Trophoblast cell (in vitro differentiated cells and primary cell): ENCODE measurements around the gene RPS18.

Experiments
- DNase-seq, 2 donors: peaks; one replicate each; pipeline ENCODE4 v3.0.0-alpha.2; 2016
- H2AFZ ChIP-seq: 2 replicates; pipeline ENCODE4 v1.6.1; 2013; ENCODE audit warnings: low read length, moderate library complexity, mild to moderate bottlenecking; ENCODE audit not compliant: insufficient read depth, poor library complexity
- H2AK5ac ChIP-seq: 2 replicates; pipeline ENCODE4 v1.6.1; 2013; ENCODE audit warnings: mild to moderate bottlenecking, low read length
- H2BK120ac ChIP-seq: 2 replicates; pipeline ENCODE4 v1.6.1; 2013; ENCODE audit warnings: low read length, mild to moderate bottlenecking, moderate library complexity; ENCODE audit not compliant: insufficient read depth, poor library complexity
- H2BK12ac ChIP-seq: 2 replicates; pipeline ENCODE4 v1.6.1; 2013; ENCODE audit warnings: mild to moderate bottlenecking, low read length, moderate library complexity
- H2BK5ac ChIP-seq: 2 replicates; pipeline ENCODE4 v1.6.1; 2013; ENCODE audit warnings: low read length, low read depth, moderate library complexity, mild to moderate bottlenecking; ENCODE audit not compliant: poor library complexity
- H3K14ac ChIP-seq: 2 replicates; pipeline ENCODE4 v1.6.1; 2013; ENCODE audit warnings: mild to moderate bottlenecking, low read length
- H3K18ac ChIP-seq: 2 replicates; pipeline ENCODE4 v1.6.1; 2013; ENCODE audit warnings: mild to moderate bottlenecking, low read length
- H3K23ac ChIP-seq: 2 replicates; pipeline ENCODE4 v1.6.1; 2013; ENCODE audit warnings: low read length
- H3K27ac ChIP-seq: 2 replicates; pipeline ENCODE4 v1.5.1; 2013; ENCODE audit warnings: low read depth, mild to moderate bottlenecking, inconsistent platforms, low read length, moderate library complexity
- H3K27me3 ChIP-seq: 2 replicates; pipeline ENCODE4 v1.6.1; 2013; ENCODE audit warnings: inconsistent platforms, mild to moderate bottlenecking, low read length, moderate library complexity; ENCODE audit not compliant: insufficient read depth
- H3K36me3 ChIP-seq, 2 experiments: 1 replicate in 1 of 2; 2 replicates in 1 of 2; pipeline ENCODE4 v1.6.1; 2013; ENCODE audit warnings: low read length in 2 of 2, mild to moderate bottlenecking in 2 of 2, moderate library complexity in 1 of 2; ENCODE audit not compliant: insufficient read depth in 2 of 2, control insufficient read depth in 1 of 2
- H3K4ac ChIP-seq: 2 replicates; pipeline ENCODE4 v1.6.1; 2013; ENCODE audit warnings: low read depth, mild to moderate bottlenecking, low read length, moderate library complexity
- H3K4me1 ChIP-seq, 2 experiments: 1 replicate in 1 of 2; 2 replicates in 1 of 2; pipeline ENCODE4 v1.6.1; 2013; ENCODE audit warnings: low read length in 2 of 2, mild to moderate bottlenecking in 2 of 2, moderate library complexity in 1 of 2; ENCODE audit not compliant: insufficient read depth in 2 of 2, control insufficient read depth in 1 of 2
- H3K4me2 ChIP-seq: 2 replicates; pipeline ENCODE4 v1.6.1; 2013; ENCODE audit warnings: inconsistent platforms, mild to moderate bottlenecking, low read length, moderate library complexity
- H3K4me3 ChIP-seq: 2 replicates; pipeline ENCODE4 v1.5.1; 2013; ENCODE audit warnings: mild to moderate bottlenecking, low read depth, low read length, inconsistent platforms
- H3K79me1 ChIP-seq: one replicate; pipeline ENCODE4 v1.6.1; 2013; ENCODE audit warnings: low read length
- H3K79me2 ChIP-seq: 2 replicates; pipeline ENCODE4 v1.6.1; 2013; ENCODE audit warnings: low read length, mild to moderate bottlenecking; ENCODE audit not compliant: control insufficient read depth, insufficient read depth, poor library complexity
- H3K9ac ChIP-seq: 2 replicates; pipeline ENCODE4 v1.6.1; 2013; ENCODE audit warnings: mild to moderate bottlenecking, low read length
- H3K9me3 ChIP-seq: 2 replicates; pipeline ENCODE4 v1.6.1; 2013; ENCODE audit warnings: low read depth, mild to moderate bottlenecking, control low read depth, inconsistent platforms, low read length; ENCODE audit not compliant: insufficient read depth
- H4K12ac ChIP-seq: 2 replicates; pipeline ENCODE4 v1.6.1; 2013; ENCODE audit warnings: low read depth, mild to moderate bottlenecking, low read length, moderate library complexity
- H4K8ac ChIP-seq: 2 replicates; pipeline ENCODE4 v1.6.1; 2013; ENCODE audit warnings: low read depth, mild to moderate bottlenecking, low read length, moderate library complexity
- H4K91ac ChIP-seq: one replicate; pipeline ENCODE4 v1.6.1; 2013; ENCODE audit warnings: low read depth, mild to moderate bottlenecking, low read length, moderate library complexity
- WGBS: extraction: QIAGEN DNeasy Blood & Tissue Kit; methylation state at CpG from one replicate; pipeline ENCODE4 v1.1.7; 2013; ENCODE audit warnings: missing lambda C conversion rate; ENCODE audit not compliant: insufficient read length, insufficient coverage; ENCODE audit errors: extremely low coverage; 5-methylcytosine and 5-hydroxymethylcytosine counted together

The RPS18 gene

DNA sequence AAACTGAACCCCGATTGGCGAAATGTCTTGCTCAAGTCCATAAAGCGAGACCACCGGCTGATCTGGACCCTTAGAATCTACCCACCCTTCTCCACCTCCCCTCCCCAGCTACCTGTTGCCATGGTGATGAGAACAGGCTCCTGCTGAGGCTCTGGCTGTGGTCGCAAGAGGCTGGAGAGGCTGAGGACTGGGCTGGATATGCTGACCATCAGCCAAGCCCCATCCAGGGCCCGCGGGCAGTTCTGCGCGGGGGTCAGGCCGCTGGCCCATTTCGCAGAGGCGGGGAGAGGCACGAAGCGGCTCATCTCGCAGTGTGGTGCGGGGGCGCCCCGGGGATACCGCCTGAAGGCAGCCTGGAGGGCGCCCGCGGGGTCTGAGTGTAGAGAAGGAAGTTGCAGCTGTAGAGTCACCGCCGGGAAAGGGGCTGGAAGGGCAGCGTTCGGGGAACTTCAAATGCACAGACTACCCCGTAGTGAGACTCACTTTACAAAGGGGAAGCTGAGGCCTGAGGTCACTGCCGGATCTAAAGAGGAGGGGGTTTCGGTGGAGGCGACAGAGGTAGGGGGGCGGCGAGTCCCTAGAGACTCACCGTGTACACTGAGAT, 41.3 kb downstream of the RPS18 start:
- H3K9ac ChIP-seq, result peak overlapping the region; percentile 21
- H2AFZ ChIP-seq, result peak overlapping the region; percentile 24
- H3K27me3 ChIP-seq, result no peaks in the 10 kb centered on the region
- peak overlapping the region; percentile 63 for H4K8ac ChIP-seq
- peaks cover 12% of the 10 kb centered on the region for H3K79me2 ChIP-seq
- H3K4me1 ChIP-seq, result peaks cover 12 to 19% of the 10 kb centered on the region in 2 experiments
- peak overlapping the region; percentile 27 for H2BK5ac ChIP-seq
- peak overlapping the region; percentile 33 for H2BK120ac ChIP-seq
- peaks cover 9 to 13% of the 10 kb centered on the region in 2 experiments for H3K36me3 ChIP-seq
- no peak overlapping the region for H3K23ac ChIP-seq
- H4K91ac ChIP-seq, result peak overlapping the region; percentile 78
- H3K4ac ChIP-seq, result peak overlapping the region; percentile 11
- peak overlapping the region; percentile 64 for H3K14ac ChIP-seq
- H3K9me3 ChIP-seq, result no peaks in the 10 kb centered on the region
- peak; percentile 48 to 50 for DNase-seq
- peaks cover 18% of the 10 kb centered on the region for H3K79me1 ChIP-seq
- peak overlapping the region; percentile 31 for H4K12ac ChIP-seq
- WGBS, result no CpG with 5 or more reads among the region's 33 CpGs
- peak overlapping the region; percentile 84 for H3K4me3 ChIP-seq
- H2AK5ac ChIP-seq, result peak overlapping the region; percentile 49
- H2BK12ac ChIP-seq, result no peak overlapping the region
- H3K27ac ChIP-seq, result peak overlapping the region; percentile 65
- H3K18ac ChIP-seq, result peak overlapping the region; percentile 90
- H3K4me2 ChIP-seq, result peak overlapping the region; percentile 77

DNA sequence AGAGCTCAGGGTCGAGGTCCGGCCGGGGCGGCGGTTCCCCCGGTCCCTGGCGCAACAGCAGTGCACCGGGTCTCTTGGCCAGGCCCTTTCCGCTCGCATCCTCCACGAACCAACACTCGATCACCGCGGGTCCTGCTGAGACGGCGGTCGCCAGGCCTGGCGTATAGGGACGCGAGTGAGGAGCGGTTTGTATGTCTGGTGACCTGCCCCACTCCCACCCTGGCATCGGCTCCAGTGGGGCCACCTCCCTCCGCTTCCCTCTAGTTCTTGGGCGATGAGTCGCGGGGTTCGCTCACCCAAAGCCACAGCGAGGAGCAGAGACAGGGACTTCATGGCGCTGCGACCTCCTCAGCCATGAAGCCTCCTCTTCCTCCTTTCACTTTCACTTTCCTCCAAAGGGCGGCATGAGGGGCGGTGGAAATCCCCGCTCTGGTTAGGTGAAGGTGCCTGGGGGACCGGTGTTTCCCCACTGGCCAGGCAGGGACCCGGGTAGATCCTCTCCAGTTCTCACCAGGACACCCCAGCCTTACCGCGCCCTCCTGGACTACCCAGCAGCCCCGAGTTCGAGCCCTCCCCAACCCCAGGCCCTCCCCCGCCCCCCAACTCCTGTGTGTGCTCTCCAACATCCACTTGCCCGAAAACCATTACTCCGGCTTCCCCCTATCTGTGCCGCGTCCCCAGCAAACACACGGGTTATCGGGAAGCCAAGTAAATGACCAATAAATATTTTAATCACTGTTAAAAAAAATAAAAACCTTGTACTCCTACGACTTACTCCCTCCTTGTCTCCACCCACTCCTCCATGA, 42.0 kb downstream of the RPS18 start, which contains the start of gene TAPBP:
TAPBP (minus strand) TSS at position 370 of the 806 bp plus-strand sequence; CDS start at position 333, 37 bp downstream.
- H2BK5ac ChIP-seq, result peak within 1 kb of the TSS; percentile 27
- peak within 1 kb of the TSS; percentile 78 for H4K91ac ChIP-seq
- H3K4me1 ChIP-seq, result peaks cover 14 to 23% of the 10 kb centered on the region in 2 experiments
- H4K12ac ChIP-seq, result peak within 1 kb of the TSS; percentile 31
- peak; percentile 76 to 82 for DNase-seq
- H3K18ac ChIP-seq, result peak within 1 kb of the TSS; percentile 90
- H3K14ac ChIP-seq, result peak within 1 kb of the TSS; percentile 64
- H3K4me3 ChIP-seq, result peak within 1 kb of the TSS; percentile 84
- peaks cover 12% of the 10 kb centered on the region for H3K79me2 ChIP-seq
- peak within 1 kb of the TSS; percentile 33 for H2BK120ac ChIP-seq
- peak within 1 kb of the TSS; percentile 24 for H2AFZ ChIP-seq
- WGBS, result no CpG with 5 or more reads among the region's 47 CpGs
- peak within 1 kb of the TSS; percentile 77 for H3K4me2 ChIP-seq
- H4K8ac ChIP-seq, result peak within 1 kb of the TSS; percentile 63
- no peaks in the 10 kb centered on the region for H3K9me3 ChIP-seq
- no peak within 1 kb of the TSS for H3K23ac ChIP-seq
- peak within 1 kb of the TSS; percentile 11 for H3K4ac ChIP-seq
- H2BK12ac ChIP-seq, result no peak within 1 kb of the TSS
- H3K9ac ChIP-seq, result peak within 1 kb of the TSS; percentile 88
- H3K27me3 ChIP-seq, result no peaks in the 10 kb centered on the region
- peaks cover 13 to 15% of the 10 kb centered on the region in 2 experiments for H3K36me3 ChIP-seq
- peak within 1 kb of the TSS; percentile 49 for H2AK5ac ChIP-seq
- H3K27ac ChIP-seq, result peak within 1 kb of the TSS; percentile 65
- H3K79me1 ChIP-seq, result peaks cover 18% of the 10 kb centered on the region

DNA sequence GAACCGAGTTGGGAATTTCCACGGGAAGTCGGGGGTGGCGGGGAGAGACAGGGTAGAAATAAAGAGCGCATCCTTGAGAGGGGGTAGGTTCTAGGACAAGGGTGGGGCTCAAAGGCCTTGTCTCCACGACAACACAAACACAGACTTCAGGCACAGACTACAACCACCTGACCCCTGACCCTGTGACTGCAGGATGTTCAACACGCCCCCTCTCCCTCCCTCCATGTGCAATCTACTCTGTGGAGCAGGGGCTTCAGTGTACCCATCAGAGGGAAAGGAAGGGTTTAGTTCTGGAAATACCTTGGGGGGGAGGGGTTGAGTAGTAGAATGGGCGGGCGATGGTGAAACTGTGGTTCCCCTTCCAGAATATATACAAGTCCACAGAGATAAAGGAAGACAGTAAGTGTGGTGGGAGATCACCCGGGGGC, 42.7 kb downstream of the RPS18 start:
- DNase-seq, result peak; percentile 93 to 95
- H3K27me3 ChIP-seq, result no peaks in the 10 kb centered on the region
- no peak overlapping the region for H2BK12ac ChIP-seq
- peaks cover 20 to 21% of the 10 kb centered on the region in 2 experiments for H3K36me3 ChIP-seq
- no peak overlapping the region for H2AFZ ChIP-seq
- H3K27ac ChIP-seq, result peak overlapping the region; percentile 9
- H3K79me2 ChIP-seq, result peaks cover 12% of the 10 kb centered on the region
- no peak overlapping the region for H4K8ac ChIP-seq
- no peak overlapping the region for H4K12ac ChIP-seq
- H2BK5ac ChIP-seq, result no peak overlapping the region
- no peak overlapping the region for H3K4me3 ChIP-seq
- no peak overlapping the region for H3K14ac ChIP-seq
- no CpG with 5 or more reads among the region's 10 CpGs for WGBS
- H3K4me2 ChIP-seq, result peak overlapping the region; percentile 77
- H2AK5ac ChIP-seq, result no peak overlapping the region
- H4K91ac ChIP-seq, result peak overlapping the region; percentile 40
- no peaks in the 10 kb centered on the region for H3K9me3 ChIP-seq
- no peak overlapping the region for H3K9ac ChIP-seq
- no peak overlapping the region for H2BK120ac ChIP-seq
- peaks cover 15 to 24% of the 10 kb centered on the region in 2 experiments for H3K4me1 ChIP-seq
- H3K79me1 ChIP-seq, result peaks cover 18% of the 10 kb centered on the region
- H3K18ac ChIP-seq, result no peak overlapping the region
- H3K4ac ChIP-seq, result no peak overlapping the region
- H3K23ac ChIP-seq, result no peak overlapping the region

DNA sequence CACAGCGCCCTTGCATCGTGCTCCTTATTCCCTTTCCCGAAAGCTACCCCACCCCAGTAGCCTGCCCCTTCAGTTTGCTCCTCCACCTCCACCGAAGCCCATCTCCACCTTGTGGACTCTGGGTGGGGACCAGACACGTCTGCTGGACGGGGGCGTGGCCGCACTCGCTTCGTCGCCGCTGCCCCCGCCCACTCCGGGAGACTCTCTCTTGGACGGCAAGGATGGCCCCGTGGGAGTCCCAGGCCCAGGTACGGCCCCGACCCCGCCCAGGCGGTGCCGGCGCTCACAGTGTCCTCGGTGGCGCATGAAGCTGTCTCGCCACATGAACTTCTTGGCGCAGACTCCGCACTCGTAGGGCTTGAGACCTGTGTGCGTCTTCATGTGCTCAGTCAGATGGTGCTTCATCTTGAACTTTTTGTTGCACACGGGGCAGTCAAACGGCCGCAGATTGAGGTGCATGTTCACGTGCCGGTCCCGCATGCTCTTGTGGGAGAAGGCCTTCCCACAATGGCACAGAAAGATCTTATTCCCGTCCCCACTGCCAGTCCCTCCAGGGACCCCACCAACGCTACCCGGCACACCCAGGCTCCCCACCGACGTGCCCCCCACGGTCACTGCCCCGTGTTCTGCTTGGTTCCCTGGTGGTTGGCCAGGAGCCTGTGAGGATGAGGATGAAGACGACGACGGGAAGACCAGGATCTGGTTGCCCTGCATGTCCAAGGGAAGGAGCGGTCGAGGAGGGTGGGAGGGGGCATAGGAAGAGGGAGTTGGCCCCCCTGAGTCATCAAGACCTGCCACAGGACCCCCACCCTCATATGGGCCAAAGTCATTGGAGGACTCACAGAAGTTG, 43.3 kb downstream of the RPS18 start:
- WGBS, result no CpG with 5 or more reads among the region's 47 CpGs
- Histone ChIP-seq H2BK5ac (no peak overlapping the region), H3K4me2 (peak overlapping the region; percentile 77), H3K27me3 (no peaks in the 10 kb centered on the region), H2AFZ (no peak overlapping the region), H4K8ac (no peak overlapping the region), H2BK12ac (no peak overlapping the region), H3K79me1 (peaks cover 18% of the 10 kb centered on the region), H4K91ac (peak overlapping the region; percentile 40), H3K9ac (no peak overlapping the region), H3K4ac (no peak overlapping the region), H3K14ac (no peak overlapping the region), H3K18ac (no peak overlapping the region), H3K4me1 (peaks cover 15 to 24% of the 10 kb centered on the region in 2 experiments), H3K27ac (no peak overlapping the region), H3K9me3 (no peaks in the 10 kb centered on the region), H3K79me2 (peaks cover 12% of the 10 kb centered on the region), H3K4me3 (no peak overlapping the region), H2BK120ac (no peak overlapping the region), H4K12ac (no peak overlapping the region), H3K23ac (no peak overlapping the region), H3K36me3 (peaks cover 26% of the 10 kb centered on the region in 2 experiments), H2AK5ac (peak overlapping the region; percentile 21)
- peak; percentile 84 to 87 for DNase-seq
